Measurements from ENCODE around the gene HEXIM2.

HEXIM2 gene

DNA sequence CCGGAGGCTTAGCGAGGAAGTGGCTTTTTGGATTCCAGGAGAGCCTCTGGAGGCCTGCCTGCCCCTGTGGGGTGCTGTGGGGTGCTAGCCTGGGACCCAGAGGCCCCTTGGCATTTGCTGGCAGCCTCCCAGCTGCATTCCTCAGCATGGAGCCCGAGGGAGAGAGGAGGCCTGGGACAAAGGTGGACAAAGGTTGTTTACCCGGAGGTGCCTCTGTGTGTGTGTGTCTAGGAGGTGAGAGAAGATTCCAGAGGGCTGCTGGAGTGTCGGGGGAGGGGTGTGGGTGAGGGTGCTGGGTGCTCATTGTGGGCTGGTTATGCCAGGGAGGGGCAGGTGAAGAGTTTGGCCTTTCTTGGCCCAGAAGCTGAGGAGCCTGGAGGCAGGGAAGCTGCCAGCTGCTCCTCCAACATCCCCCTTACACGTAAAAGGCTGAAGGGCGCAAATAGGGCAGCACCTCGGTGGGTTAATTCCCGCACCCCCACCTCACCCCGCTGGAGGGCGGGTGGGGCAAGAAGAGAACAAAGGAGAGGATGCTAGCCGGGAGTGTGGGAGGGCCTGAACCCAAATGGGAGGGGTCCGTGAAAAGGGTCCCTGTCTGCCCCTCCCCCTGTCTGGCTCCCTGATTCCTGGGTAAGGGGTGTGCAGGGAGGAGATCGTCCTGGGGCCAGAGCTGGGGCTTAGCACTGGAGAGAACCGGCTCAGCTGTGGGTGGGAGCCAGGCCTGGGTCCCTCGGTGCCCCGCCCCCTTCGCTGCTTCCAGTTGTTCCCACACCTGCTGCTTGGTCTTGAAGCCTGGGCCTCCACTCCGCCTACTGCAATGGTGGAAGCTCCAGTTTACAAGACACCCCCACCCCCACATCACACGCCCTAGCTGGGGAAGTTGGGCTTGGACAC lies 9.9 kb downstream of the HEXIM2 start:
- no peak for DNase-seq (ENCODE audit: low read depth)
- TF ChIP-seq, protein P1, sequence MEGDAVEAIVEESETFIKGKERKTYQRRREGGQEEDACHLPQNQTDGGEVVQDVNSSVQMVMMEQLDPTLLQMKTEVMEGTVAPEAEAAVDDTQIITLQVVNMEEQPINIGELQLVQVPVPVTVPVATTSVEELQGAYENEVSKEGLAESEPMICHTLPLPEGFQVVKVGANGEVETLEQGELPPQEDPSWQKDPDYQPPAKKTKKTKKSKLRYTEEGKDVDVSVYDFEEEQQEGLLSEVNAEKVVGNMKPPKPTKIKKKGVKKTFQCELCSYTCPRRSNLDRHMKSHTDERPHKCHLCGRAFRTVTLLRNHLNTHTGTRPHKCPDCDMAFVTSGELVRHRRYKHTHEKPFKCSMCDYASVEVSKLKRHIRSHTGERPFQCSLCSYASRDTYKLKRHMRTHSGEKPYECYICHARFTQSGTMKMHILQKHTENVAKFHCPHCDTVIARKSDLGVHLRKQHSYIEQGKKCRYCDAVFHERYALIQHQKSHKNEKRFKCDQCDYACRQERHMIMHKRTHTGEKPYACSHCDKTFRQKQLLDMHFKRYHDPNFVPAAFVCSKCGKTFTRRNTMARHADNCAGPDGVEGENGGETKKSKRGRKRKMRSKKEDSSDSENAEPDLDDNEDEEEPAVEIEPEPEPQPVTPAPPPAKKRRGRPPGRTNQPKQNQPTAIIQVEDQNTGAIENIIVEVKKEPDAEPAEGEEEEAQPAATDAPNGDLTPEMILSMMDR (IDR thresholded peaks at IDR 0.05; ENCODE audit: insufficient read depth, low read depth, low read length, missing control alignments), result no peak
- no peak overlapping the region for H3K4me3 ChIP-seq (ENCODE audit: low read depth, low read length)

DNA sequence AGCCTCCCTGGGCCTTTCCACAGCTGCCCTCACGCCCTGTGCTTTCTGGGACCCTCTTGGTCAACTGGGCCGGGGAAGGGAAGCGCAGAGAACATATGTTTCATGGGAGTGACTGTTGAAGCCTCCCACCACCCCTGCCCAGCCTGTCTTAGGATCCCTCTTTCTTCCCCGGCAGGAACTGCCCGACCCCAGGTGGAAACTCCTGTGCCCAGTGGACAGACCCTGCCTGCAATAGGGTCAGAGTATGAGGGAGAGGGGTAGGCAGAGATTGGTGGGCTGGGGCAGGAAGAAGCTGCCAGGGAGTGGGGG lies 10.5 kb downstream of the HEXIM2 start:
- no peak for DNase-seq (ENCODE audit: low read depth)
- TF ChIP-seq, protein P1 (IDR thresholded peaks at IDR 0.05; ENCODE audit: insufficient read depth, low read depth, low read length, missing control alignments), result no peak
- no peak overlapping the region for H3K4me3 ChIP-seq (ENCODE audit: low read depth, low read length)

DNA sequence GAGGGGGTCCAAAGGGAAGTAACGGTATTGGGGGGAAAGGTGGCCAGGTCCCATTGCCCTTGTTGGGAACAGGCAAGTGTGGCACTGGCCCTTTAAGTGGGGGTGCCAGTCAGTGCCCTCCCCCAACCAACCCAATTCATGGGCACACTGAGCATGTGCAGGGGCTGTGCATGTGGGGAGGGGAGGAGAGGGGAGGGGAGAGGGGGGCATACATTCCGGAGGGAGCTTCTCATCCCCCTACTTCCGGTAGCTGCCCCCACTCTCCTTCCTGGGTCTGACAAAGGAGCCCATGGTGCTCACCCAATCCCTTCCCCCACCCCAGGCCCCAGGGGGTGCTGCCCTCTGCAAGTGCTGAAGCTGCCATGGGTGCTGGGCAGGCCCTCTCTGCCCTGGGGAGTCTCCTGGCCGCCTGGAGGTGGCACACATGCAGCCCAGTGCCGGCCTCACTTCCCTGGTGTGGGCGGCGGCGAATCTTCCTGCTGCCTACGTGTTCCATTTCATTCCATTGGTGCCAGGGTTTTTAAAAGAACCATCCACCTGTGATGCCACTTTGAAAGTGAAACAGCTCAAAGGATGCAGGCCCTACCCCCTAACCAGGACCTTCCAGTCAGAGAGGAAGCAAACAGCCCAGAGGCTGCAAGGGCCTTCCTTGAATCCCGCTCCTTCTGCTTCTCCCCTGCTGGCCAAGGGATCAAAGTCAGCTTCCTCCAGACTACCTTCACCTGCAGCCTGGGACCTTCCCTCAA lies 11.0 kb downstream of the HEXIM2 start:
- DNase-seq (ENCODE audit: low read depth), result peak; percentile 57
- H3K4me3 ChIP-seq (ENCODE audit: low read depth, low read length), result peak overlapping the region; percentile 5

DNA sequence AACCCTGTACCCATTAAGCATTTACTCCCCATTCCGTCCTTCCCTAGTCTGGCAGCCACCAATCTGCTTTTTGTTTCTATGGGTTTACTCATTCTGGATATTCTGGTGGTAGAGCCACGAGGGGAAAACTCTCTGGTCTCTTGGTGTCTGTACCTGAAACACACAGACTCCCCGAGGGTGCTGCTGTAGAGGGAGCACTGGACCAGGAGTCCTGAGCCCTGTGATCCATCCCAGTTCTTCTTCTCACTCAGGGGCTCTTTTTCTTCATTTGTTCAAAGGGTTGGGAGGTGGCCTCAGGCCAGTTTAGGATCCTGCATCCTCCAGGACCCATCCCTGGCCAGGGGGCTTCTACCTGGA lies 14.1 kb downstream of the HEXIM2 start:
- DNase-seq (ENCODE audit: low read depth), result no peak
- H3K4me3 ChIP-seq (ENCODE audit: low read depth, low read length), result no peak overlapping the region
- TF ChIP-seq, protein P1 (IDR thresholded peaks at IDR 0.05; ENCODE audit: insufficient read depth, low read depth, low read length, missing control alignments), result no peak

More for the DNA sequence above, 11.0 kb downstream of the HEXIM2 start:
- TF ChIP-seq, protein P1 (IDR thresholded peaks at IDR 0.05; ENCODE audit: insufficient read depth, low read depth, low read length, missing control alignments), result no peak

DNA sequence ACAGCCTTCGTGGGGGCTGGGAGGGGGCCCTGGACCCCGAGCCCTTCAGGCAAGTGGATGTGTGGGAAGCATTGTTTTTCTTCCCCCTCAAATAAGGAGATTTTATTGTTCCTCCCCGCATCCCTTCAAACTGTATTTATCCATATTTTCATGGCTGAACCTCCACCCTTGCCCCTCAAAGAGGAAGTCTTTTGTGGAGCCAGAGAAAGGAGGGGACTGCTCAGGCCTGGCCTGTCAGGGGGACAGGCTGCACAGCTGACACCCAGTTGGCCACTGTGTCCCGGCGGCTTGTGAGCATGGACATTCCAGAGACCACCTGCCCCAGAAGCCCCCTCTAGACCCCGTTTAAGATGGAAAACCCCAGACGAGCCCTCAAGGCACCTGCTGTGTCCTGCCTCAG lies 15.9 kb downstream of the HEXIM2 start:
- TF ChIP-seq, protein P1 (IDR thresholded peaks at IDR 0.05; ENCODE audit: insufficient read depth, low read depth, low read length, missing control alignments), result no peak

DNA sequence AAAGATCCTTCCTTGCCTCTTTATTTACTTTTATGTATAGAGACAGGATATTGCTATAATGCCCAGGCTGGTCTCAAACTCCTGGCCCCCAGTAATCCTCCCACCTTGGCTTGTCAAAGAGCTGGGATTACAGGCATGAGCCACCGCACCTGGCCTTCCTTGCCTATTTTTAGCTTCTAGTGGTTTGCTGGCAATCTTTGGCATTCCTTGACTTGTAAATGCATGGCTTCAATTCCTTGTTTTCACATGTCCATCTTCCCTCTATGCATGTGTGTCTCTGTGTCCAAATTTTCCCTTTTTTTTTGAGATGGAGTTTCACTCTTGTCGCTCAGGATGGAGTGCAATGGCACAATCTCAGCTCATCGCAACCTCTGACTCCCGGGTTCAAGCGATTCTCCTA lies 22.5 kb downstream of the HEXIM2 start:
- no peak overlapping the region for H3K4me3 ChIP-seq (ENCODE audit: low read depth, low read length)
- TF ChIP-seq, protein P1 (IDR thresholded peaks at IDR 0.05; ENCODE audit: insufficient read depth, low read depth, low read length, missing control alignments), result no peak
- DNase-seq (ENCODE audit: low read depth), result no peak

More for the DNA sequence above, 15.9 kb downstream of the HEXIM2 start:
- no peak for DNase-seq (ENCODE audit: low read depth)
- no peak overlapping the region for H3K4me3 ChIP-seq (ENCODE audit: low read depth, low read length)
